ENCODE data around the gene MYO3B. TPM values are rescaled to one million over a fixed set of nuclear protein-coding genes. Genes with fewer than 3 reads are reported as not detected.
"Not testable (repeated sequence)": the region's sequence is repeated elsewhere in the genome, so short reads cannot be mapped to it uniquely, and the experiment has no call there.

Gene MYO3B
- total and polyA plus RNA-seq, 2 donors (not counting 3 experiments of a cell fraction or from before 2014, with no cell fraction given): 0.03 TPM; not detected in 1

GRCh38 chr2:170671079-170671478 lies 493.1 kb downstream of the MYO3B start:
- Histone ChIP-seq H3K79me2 (ENCODE audit: control insufficient read depth, insufficient read depth, low read length) (no peaks in the 10 kb centered on the region), H2AFZ (ENCODE audit: low read depth, low read length) (no peak overlapping the region), H3K4me3 (replicated peaks in 1 of 3; ENCODE audit: insufficient read depth in 1 of 3, low read depth in 1 of 3, low read length in 3 of 3) (no peak overlapping the region), H3K27me3 (ENCODE audit: control insufficient read depth in 2 of 2, insufficient read depth in 2 of 2, low read length in 2 of 2) (no peaks in the 10 kb centered on the region), H3K9me1 (replicated peaks; ENCODE audit: control insufficient read depth, extremely low read depth, insufficient read depth, low read length) (no peaks in the 10 kb centered on the region), H3K27ac (ENCODE audit: insufficient read depth, low read depth, low read length) (no peak overlapping the region), H3K9me3 (replicated peaks; ENCODE audit: control insufficient read depth, insufficient read depth, low read length) (no peaks in the 10 kb centered on the region), H4K20me1 (replicated peaks; ENCODE audit: control insufficient read depth, extremely low read depth, insufficient read depth, low read length) (no peaks in the 10 kb centered on the region), H3K4me2 (ENCODE audit: insufficient read depth, low read length) (no peak overlapping the region), H3K4me1 (ENCODE audit: control insufficient read depth, extremely low read depth, insufficient read depth, low read length) (no peaks in the 10 kb centered on the region), H3K36me3 (ENCODE audit: control insufficient read depth in 2 of 2, extremely low read depth in 1 of 2, insufficient read depth in 2 of 2, low read length in 2 of 2) (no peaks in the 10 kb centered on the region), H3K9ac (replicated peaks; ENCODE audit: extremely low read depth, insufficient read depth, low read length) (no peak overlapping the region)
- ChIA-PET CTCF (no interaction called here), POLR2A (no interaction called here)
- TF ChIP-seq EZH2 (IDR thresholded peaks at IDR 0.05; ENCODE audit: borderline replicate concordance, low read depth, low read length, severe bottlenecking) (no peak), MAX (IDR thresholded peaks at IDR 0.05; ENCODE audit: insufficient read depth, insufficient read length) (no peak)
- no TSS peak for BruUV-seq (replicated peaks)
- DNase-seq (ENCODE audit: low read depth, low spot score) (no peak), FAIRE-seq (no peak)
- intact Hi-C loops (cut with micrococcal nuclease) (no loop called here), dilution Hi-C loops (cut with MboI; ENCODE audit: extremely low pct_ligation_motif_present, low sequenced_read_pairs) (no loop called here)

- POLR2A ChIA-PET; dilution Hi-C loops (cut with MboI; ENCODE audit: extremely low pct_ligation_motif_present, low sequenced_read_pairs): not testable (repeated sequence)
Measured at GRCh38 chr2:170674282-170674681, 496.3 kb downstream of the MYO3B start.

More at GRCh38 chr2:170674282-170674681, 496.3 kb downstream of the MYO3B start:
- H3K79me2 ChIP-seq (ENCODE audit: control insufficient read depth, insufficient read depth, low read length); H3K4me1 ChIP-seq (ENCODE audit: control insufficient read depth, extremely low read depth, insufficient read depth, low read length); H3K9me3 ChIP-seq (replicated peaks; ENCODE audit: control insufficient read depth, insufficient read depth, low read length); DNase-seq (ENCODE audit: low read depth, low spot score); H3K27me3 ChIP-seq (ENCODE audit: control insufficient read depth in 2 of 2, insufficient read depth in 2 of 2, low read length in 2 of 2); CTCF ChIA-PET; BruUV-seq (replicated peaks); H3K4me3 ChIP-seq (replicated peaks in 1 of 3; ENCODE audit: insufficient read depth in 1 of 3, low read depth in 1 of 3, low read length in 3 of 3); H3K36me3 ChIP-seq (ENCODE audit: control insufficient read depth in 2 of 2, extremely low read depth in 1 of 2, insufficient read depth in 2 of 2, low read length in 2 of 2); H2AFZ ChIP-seq (ENCODE audit: low read depth, low read length); H4K20me1 ChIP-seq (replicated peaks; ENCODE audit: control insufficient read depth, extremely low read depth, insufficient read depth, low read length); FAIRE-seq; H3K4me2 ChIP-seq (ENCODE audit: insufficient read depth, low read length); intact Hi-C loops (cut with micrococcal nuclease); H3K9me1 ChIP-seq (replicated peaks; ENCODE audit: control insufficient read depth, extremely low read depth, insufficient read depth, low read length); H3K27ac ChIP-seq (ENCODE audit: insufficient read depth, low read depth, low read length); H3K9ac ChIP-seq (replicated peaks; ENCODE audit: extremely low read depth, insufficient read depth, low read length): not testable (repeated sequence)
